Ovary (tissue), 9 donors: ENCODE results near the gene SLC13A2. TPM values are rescaled to one million over a fixed set of nuclear protein-coding genes. Genes with fewer than 3 reads are reported as not detected.

Source experiments
- DNase-seq, 5 donors: peaks; one replicate each; pipeline ENCODE4 v3.0.0-alpha.2; 2019 to 2020
- H3K27ac ChIP-seq, 2 donors: fragments of 200-600 bp; one replicate each; pipeline versions ENCODE4 v1.5.1 to v1.8.0; 2019 to 2022
- H3K27me3 ChIP-seq: fragments of 200-600 bp; one replicate; pipeline ENCODE4 v1.8.0; 2022
- H3K36me3 ChIP-seq: fragments of 200-600 bp; sonication (generic); one replicate; pipeline ENCODE4 v1.5.1; 2019
- H3K4me1 ChIP-seq: one replicate; pipeline ENCODE4 v1.8.1; 2013; ENCODE audit warnings: mild to moderate bottlenecking, moderate library complexity; ENCODE audit not compliant: insufficient read depth
- H3K4me3 ChIP-seq: fragments of 200-600 bp; sonication (generic); one replicate; pipeline ENCODE4 v1.5.1; 2017
- H3K9me3 ChIP-seq, 2 donors: fragments of 200-600 bp in 1 of 2; sonication (generic) in 1 of 2; one replicate each; pipeline versions ENCODE4 v1.5.1 to v1.8.1; 2013 to 2019; ENCODE audit warnings: mild to moderate bottlenecking in 1 of 2, moderate library complexity in 1 of 2
- EP300 ChIP-seq: sonication (generic); formaldehyde crosslinking; IDR thresholded peaks from one replicate; pipeline ENCODE4 v1.6.1; 2017; ENCODE audit warnings: antibody characterized with exemption
- POLR2A ChIP-seq: fragments of 450-650 bp; IDR thresholded peaks from one replicate; pipeline ENCODE4 v1.6.1; 2017; ENCODE audit warnings: antibody characterized with exemption, mild to moderate bottlenecking, moderate library complexity
- WGBS, 3 donors: extraction: QIAGEN DNeasy Blood & Tissue Kit in 1 of 3; methylation state at CpG; one replicate each; pipeline versions ENCODE4 v1.1.5 to v1.1.7; 2013 to 2017; 5-methylcytosine and 5-hydroxymethylcytosine counted together
- intact Hi-C, 4 donors: fragments of 100-400 bp; cut with DNase I; formaldehyde crosslinking; loops; one replicate each; pipeline versions ENCODE4 v1.11.0 to v1.15.1; 2022 to 2023
- polyA plus RNA-seq, 2 donors: library from polyadenylated mRNA; stranded (reverse); fragments of 200-250 nt in 1 of 2; fragments of 350-450 nt in 1 of 2; fragmentation: Illumina TruSeq in 1 of 2; extraction: RNeasy Lipid Tissue Mini Kit (QIAGEN cat#74804) in 1 of 2; gene quantifications; one replicate each; pipeline ENCODE4 v1.2.3, GENCODE V29; 2013 to 2014
- total RNA-seq, 7 donors: library from RNA; depleted of rRNA in 2 of 7; stranded (reverse); fragments of >200 nt in 2 of 7; fragmentation: NEBNext Ultra II Directional in 3 of 7; extraction: Animal tissue kit (Norgen Biotek cat#: 25700) in 3 of 7; gene quantifications; one replicate each; pipeline versions ENCODE4 v1.1.0 to v1.2.4, GENCODE V29; 2016 to 2023
- TF ChIP-seq, protein P1 (sequence below), 3 donors: fragments of 450-650 bp in 2 of 3; fragments of 200-600 bp in 1 of 3; IDR thresholded peaks; one replicate each; pipeline versions ENCODE4 v1.5.1 to v1.8.0; 2016 to 2022; ENCODE audit warnings: antibody characterized with exemption in 3 of 3, mild to moderate bottlenecking in 1 of 3
- donor health status: DM: no; HTN: no; CAD: no; lungs with moderate emphysema.
- donor health status: DM: no; HTN: no; CAD: no.
- donor health status: Bipolar disorder and iron deficiency.
- donor health status: DM: yes; HTN: yes; CAD: no.
- donor health status: DM: no; HTN: no; CAD: no.
- donor health status: DM: yes; HTN: yes; CAD: no.

The SLC13A2 gene
- total and polyA plus RNA-seq, 9 donors: 0.95 TPM; not detected in 8

DNA sequence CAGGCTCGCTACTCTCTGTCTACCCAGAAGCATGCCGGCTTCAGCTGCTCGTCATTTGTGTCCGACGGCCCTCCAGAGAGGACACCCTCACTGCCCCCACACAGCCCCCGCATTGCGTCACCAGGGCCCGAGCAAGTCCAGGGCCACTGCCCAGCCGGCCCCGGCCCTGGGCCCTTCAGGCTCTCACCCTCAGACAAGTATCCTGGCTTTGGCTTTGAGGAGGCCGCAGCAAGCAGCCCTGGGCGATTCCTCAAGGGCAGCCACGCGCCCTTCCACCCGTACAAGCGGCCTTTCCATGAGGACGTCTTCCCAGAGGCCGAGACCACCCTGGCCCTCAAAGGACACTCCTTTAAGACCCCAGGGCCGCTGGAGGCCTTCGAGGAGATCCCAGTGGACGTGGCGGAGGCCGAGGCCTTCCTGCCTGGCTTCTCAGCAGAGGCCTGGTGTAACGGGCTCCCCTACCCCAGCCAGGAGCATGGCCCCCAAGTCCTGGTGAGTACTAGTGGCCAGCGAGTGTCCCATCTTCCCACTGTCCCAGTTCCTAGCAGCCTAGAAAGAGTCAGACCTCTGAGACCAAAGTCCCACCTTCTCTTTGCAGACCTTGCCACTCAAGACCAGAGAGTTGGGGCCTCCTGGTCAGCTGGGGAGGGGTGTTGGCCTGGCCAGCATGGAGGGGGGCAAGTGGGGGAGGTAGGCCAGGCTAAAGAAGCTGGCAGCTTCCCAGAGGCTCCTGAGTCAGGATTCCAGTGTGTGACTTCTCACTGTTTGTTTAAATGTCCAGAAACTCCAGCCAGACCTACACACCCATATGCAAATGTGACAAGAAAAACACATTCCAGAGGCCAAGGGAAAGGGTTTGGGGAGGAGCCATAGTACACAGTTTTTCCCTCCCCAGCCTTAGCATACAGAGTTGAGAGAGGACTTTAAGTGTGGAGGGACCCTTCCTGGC is 51.3 kb downstream of the SLC13A2 start:
- WGBS, 3 donors: 89 to 91% (median 89%) methylated on average over 25 of the region's 25 CpGs
- Histone ChIP-seq H3K27me3 (no peaks in the 10 kb centered on the region), H3K36me3 (no peaks in the 10 kb centered on the region), H3K27ac (no peak overlapping the region), H3K9me3 (no peaks in the 10 kb centered on the region), H3K4me3 (no peak overlapping the region), H3K4me1 (no peaks in the 10 kb centered on the region)
- no peak for DNase-seq
- no peak for TF ChIP-seq EP300
- TF ChIP-seq, protein P1, sequence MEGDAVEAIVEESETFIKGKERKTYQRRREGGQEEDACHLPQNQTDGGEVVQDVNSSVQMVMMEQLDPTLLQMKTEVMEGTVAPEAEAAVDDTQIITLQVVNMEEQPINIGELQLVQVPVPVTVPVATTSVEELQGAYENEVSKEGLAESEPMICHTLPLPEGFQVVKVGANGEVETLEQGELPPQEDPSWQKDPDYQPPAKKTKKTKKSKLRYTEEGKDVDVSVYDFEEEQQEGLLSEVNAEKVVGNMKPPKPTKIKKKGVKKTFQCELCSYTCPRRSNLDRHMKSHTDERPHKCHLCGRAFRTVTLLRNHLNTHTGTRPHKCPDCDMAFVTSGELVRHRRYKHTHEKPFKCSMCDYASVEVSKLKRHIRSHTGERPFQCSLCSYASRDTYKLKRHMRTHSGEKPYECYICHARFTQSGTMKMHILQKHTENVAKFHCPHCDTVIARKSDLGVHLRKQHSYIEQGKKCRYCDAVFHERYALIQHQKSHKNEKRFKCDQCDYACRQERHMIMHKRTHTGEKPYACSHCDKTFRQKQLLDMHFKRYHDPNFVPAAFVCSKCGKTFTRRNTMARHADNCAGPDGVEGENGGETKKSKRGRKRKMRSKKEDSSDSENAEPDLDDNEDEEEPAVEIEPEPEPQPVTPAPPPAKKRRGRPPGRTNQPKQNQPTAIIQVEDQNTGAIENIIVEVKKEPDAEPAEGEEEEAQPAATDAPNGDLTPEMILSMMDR (IDR thresholded peaks at IDR 0.05): no peak
- no peak for TF ChIP-seq POLR2A
- intact Hi-C loops: no loop called here

DNA sequence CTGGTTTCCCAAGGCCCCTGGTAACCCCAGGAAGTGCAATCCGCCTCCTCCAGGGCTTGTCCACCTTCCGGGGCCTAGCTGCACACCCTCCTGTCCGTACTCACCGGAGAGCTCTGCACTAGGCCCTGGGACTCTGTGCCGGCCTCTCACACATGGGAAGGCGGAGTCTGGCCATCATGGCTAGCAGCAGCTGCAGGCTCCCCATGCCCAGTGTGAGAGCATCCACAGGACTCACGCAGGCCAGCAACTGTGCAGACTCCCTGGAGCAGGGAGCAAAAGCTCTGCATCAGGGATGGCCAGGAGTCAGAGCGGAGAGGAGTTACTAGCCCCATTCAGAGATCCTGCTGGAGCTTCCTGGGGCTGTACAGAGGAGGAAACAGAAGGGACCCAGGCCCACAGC is 52.9 kb downstream of the SLC13A2 start:
- Histone ChIP-seq H3K36me3 (no peaks in the 10 kb centered on the region), H3K27me3 (no peaks in the 10 kb centered on the region), H3K4me1 (no peaks in the 10 kb centered on the region), H3K27ac (no peak overlapping the region), H3K4me3 (no peak overlapping the region), H3K9me3 (no peaks in the 10 kb centered on the region)
- DNase-seq: no peak
- intact Hi-C loops: no loop called here
- WGBS, 3 donors: 67 to 78% (median 76%) methylated on average over 6 to 8 of the region's 8 CpGs
- TF ChIP-seq POLR2A: no peak
- no peak for TF ChIP-seq EP300
- TF ChIP-seq, protein P1 (IDR thresholded peaks at IDR 0.05): no peak

DNA sequence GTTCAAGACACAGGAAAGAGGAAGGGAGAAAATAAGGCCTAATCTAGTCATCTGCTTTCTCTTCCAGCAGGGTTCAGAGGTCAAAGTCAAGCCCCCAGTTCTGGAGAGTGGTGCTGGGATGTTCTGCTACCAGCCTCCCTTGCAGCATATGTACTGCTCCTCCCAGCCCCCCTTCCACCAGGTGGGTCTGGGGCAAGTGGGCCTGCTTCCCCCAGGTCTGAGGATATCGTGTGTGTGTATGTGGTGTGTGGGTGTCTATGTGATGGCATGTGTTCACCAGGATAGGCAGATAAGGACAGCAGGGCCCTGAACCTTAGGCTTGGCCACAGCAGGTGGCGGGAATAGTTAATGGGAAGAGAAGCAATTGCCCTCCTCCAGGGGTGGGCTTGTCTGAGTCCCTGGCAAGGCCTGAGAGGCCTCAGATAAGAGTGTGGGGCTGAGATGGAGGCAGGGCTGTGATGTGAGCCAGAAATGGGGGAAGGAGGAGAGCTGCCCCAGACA is 53.8 kb downstream of the SLC13A2 start:
- WGBS, 3 donors: 88 to 95% (median 95%) methylated on average over 2 of the region's 2 CpGs
- Histone ChIP-seq H3K9me3 (no peaks in the 10 kb centered on the region), H3K27ac (no peak overlapping the region), H3K36me3 (no peaks in the 10 kb centered on the region), H3K4me1 (no peaks in the 10 kb centered on the region), H3K27me3 (no peaks in the 10 kb centered on the region), H3K4me3 (no peak overlapping the region)
- DNase-seq: no peak
- intact Hi-C loops: no loop called here
- TF ChIP-seq, protein P1 (IDR thresholded peaks at IDR 0.05): no peak
- no peak for TF ChIP-seq POLR2A
- no peak for TF ChIP-seq EP300

DNA sequence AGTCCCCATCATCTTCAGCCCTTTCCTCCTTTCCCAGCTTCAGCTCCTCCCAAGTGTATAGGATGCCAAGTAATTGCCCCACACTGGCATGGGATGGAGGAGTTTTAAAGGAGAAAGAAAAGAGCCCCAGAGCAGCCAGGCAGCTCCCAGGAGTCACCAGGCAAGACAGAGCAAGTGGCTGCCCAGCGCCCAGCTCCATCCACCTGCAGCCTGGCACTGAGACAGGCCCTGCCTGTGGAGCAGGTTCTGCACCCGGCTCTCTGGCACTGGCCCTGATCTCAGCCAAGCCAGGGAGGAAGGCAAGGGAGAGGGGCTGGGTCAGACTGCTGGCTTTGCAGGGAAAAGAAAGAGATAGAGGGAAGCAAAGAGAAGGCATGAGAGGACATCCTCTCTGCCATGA is 54.4 kb downstream of the SLC13A2 start:
- Histone ChIP-seq H3K4me3 (no peak overlapping the region), H3K27ac (no peak overlapping the region), H3K27me3 (no peaks in the 10 kb centered on the region), H3K4me1 (no peaks in the 10 kb centered on the region), H3K36me3 (no peaks in the 10 kb centered on the region), H3K9me3 (no peaks in the 10 kb centered on the region)
- TF ChIP-seq EP300 (no peak), POLR2A (no peak)
- TF ChIP-seq, protein P1 (IDR thresholded peaks at IDR 0.05): no peak
- 83 to 90% (median 86%) methylated on average over 2 of the region's 2 CpGs for WGBS, 3 donors
- no peak for DNase-seq
- intact Hi-C loops: no loop called here
